GM12878 (cell line): Measurements from ENCODE around the gene CALML5. TPM values are rescaled to one million over a fixed set of nuclear protein-coding genes. Genes with fewer than 3 reads are reported as not detected.

Source experiments
- ATAC-seq: fragments of 200-7000 bp; cut with Tn5 transposase; 3 replicates; pipeline ENCODE4 v1.9.1; 2020; ENCODE audit warnings: mild to moderate bottlenecking, moderate library complexity
- BruUV-seq: library from RNA; stranded (reverse); fragments of 400-500 nt; replicated peaks from 2 replicates; lab custom pipeline; 2021; lab: Mats Ljungman, UMichigan
- CTCF ChIA-PET: fragments of 300-600 bp; sonication (Branson Sonifier 250); formaldehyde crosslinking; extraction: SDS; loops from one replicate; lab custom pipeline; 2021; ENCODE audit warnings: inconsistent platforms; lab: Yijun Ruan, JAX
- POLR2A ChIA-PET: fragments of 350-600 bp; formaldehyde crosslinking; extraction: SDS; loops from one replicate; lab custom pipeline; 2021; ENCODE audit warnings: inconsistent platforms; lab: Charles Lee
- RAD21 ChIA-PET: fragments of 300-600 bp; sonication (Branson Sonifier 250); formaldehyde crosslinking; loops from one replicate; lab custom pipeline; 2023; ENCODE audit warnings: antibody characterized with exemption; ENCODE audit not compliant: unreplicated experiment; lab: Charles Lee
- SMC1A ChIA-PET: fragments of 300-600 bp; sonication (Branson Sonifier 250); formaldehyde crosslinking; loops from one replicate; lab custom pipeline; 2023; ENCODE audit not compliant: unreplicated experiment, uncharacterized antibody; lab: Charles Lee
- DNase-seq: peaks from one replicate; pipeline ENCODE4 v3.0.0-alpha.2; 2011; ENCODE audit warnings: low read depth, low spot score
- FAIRE-seq: peaks from 3 replicates; lab custom pipeline; 2011; peaks lifted over from hg19 to GRCh38; lab: Jason Lieb, UNC
- H2AFZ ChIP-seq: 2 replicates; pipeline ENCODE4 v1.6.0; 2011; ENCODE audit warnings: low read depth, low read length, control low read depth; ENCODE audit not compliant: control insufficient read depth
- H3K27ac ChIP-seq: 2 replicates; pipeline ENCODE4 v1.5.1; 2011; ENCODE audit warnings: control low read depth; ENCODE audit not compliant: control insufficient read depth, insufficient read depth
- H3K27me3 ChIP-seq, 2 experiments: replicated peaks in 1 of 2; 2 replicates each; pipeline versions ENCODE4 v1.6.0 to v1.6.1; 2011; ENCODE audit warnings: low read length in 1 of 2; ENCODE audit not compliant: control insufficient read depth in 2 of 2, insufficient read depth in 2 of 2
- H3K36me3 ChIP-seq, 2 experiments: 2 replicates each; pipeline ENCODE4 v1.5.1; 2011; ENCODE audit warnings: low read length in 1 of 2; ENCODE audit not compliant: control insufficient read depth in 2 of 2, insufficient read depth in 2 of 2
- H3K4me1 ChIP-seq: 2 replicates; pipeline ENCODE4 v1.6.1; 2011; ENCODE audit warnings: mild to moderate bottlenecking, low read length, moderate library complexity, mixed read lengths; ENCODE audit not compliant: control insufficient read depth, insufficient read depth
- H3K4me2 ChIP-seq: 2 replicates; pipeline ENCODE4 v1.6.0; 2011; ENCODE audit warnings: control low read depth; ENCODE audit not compliant: control insufficient read depth, insufficient read depth
- H3K4me3 ChIP-seq: fragments of 200-600 bp; sonication (generic); 2 replicates; pipeline ENCODE4 v1.5.1; 2016
- H3K79me2 ChIP-seq: 2 replicates; pipeline ENCODE4 v1.6.0; 2011; ENCODE audit warnings: low read length; ENCODE audit not compliant: control insufficient read depth, insufficient read depth
- H3K9ac ChIP-seq: 2 replicates; pipeline ENCODE4 v1.8.0; 2011; ENCODE audit warnings: low read length, control low read depth, mixed read lengths; ENCODE audit not compliant: control insufficient read depth, insufficient read depth
- H3K9me3 ChIP-seq: replicated peaks from 3 replicates; pipeline ENCODE4 v1.5.1; 2011; ENCODE audit warnings: mild to moderate bottlenecking, low read length; ENCODE audit not compliant: control insufficient read depth, insufficient read depth
- H4K20me1 ChIP-seq: 2 replicates; pipeline ENCODE4 v1.6.0; 2011; ENCODE audit not compliant: control insufficient read depth, insufficient read depth
- BRCA1 ChIP-seq: IDR thresholded peaks from 2 replicates; pipeline ENCODE4 v1.6.1; 2011; ENCODE audit warnings: low read depth, low read length, improper control_type of control experiment
- CHD1 ChIP-seq: IDR thresholded peaks from 2 replicates; pipeline ENCODE4 v1.6.1; 2012; ENCODE audit warnings: low read depth, low read length, improper control_type of control experiment
- CHD2 ChIP-seq: IDR thresholded peaks from 2 replicates; pipeline ENCODE4 v1.6.1; 2011; ENCODE audit warnings: low read depth, low read length, improper control_type of control experiment, borderline replicate concordance
- ELK1 ChIP-seq: IDR thresholded peaks from 2 replicates; pipeline ENCODE4 v1.6.1; 2012; ENCODE audit warnings: low read depth, low read length, improper control_type of control experiment
- NBN ChIP-seq: fragments of 450-650 bp; IDR thresholded peaks from 2 replicates; pipeline ENCODE4 v1.6.1; 2016
- POLR2AphosphoS2 ChIP-seq: IDR thresholded peaks from 2 replicates; pipeline ENCODE4 v1.6.1; 2011; ENCODE audit warnings: low read depth, mild to moderate bottlenecking, low read length, improper control_type of control experiment, moderate library complexity
- RELB ChIP-seq: fragments of 450-650 bp; IDR thresholded peaks from 2 replicates; pipeline ENCODE4 v1.6.1; 2017; ENCODE audit warnings: low read depth, mild to moderate bottlenecking, moderate library complexity
- TAF1 ChIP-seq: IDR thresholded peaks from 2 replicates; pipeline ENCODE4 v1.6.1; 2011; ENCODE audit warnings: mild to moderate bottlenecking, low read depth, low read length, borderline replicate concordance
- TCF12 ChIP-seq: IDR thresholded peaks from 2 replicates; pipeline ENCODE4 v1.6.1; 2011; ENCODE audit warnings: low read depth, mild to moderate bottlenecking, low read length
- YBX1 ChIP-seq: fragments of 450-650 bp; IDR thresholded peaks from 2 replicates; pipeline ENCODE4 v1.6.1; 2016; ENCODE audit warnings: antibody characterized with exemption
- ZBTB33 ChIP-seq: fragments of 450-650 bp; IDR thresholded peaks from 2 replicates; pipeline ENCODE4 v1.6.1; 2017; ENCODE audit warnings: mild to moderate bottlenecking
- ZBTB4 ChIP-seq: fragments of 450-650 bp; formaldehyde crosslinking; IDR thresholded peaks from 2 replicates; pipeline ENCODE4 v1.4.0; 2022; ENCODE audit warnings: mild to moderate bottlenecking, moderate library complexity
- ZSCAN29 ChIP-seq: fragments of 450-650 bp; IDR thresholded peaks from 2 replicates; pipeline ENCODE4 v1.6.1; 2017; ENCODE audit warnings: mild to moderate bottlenecking, moderate library complexity
- WGBS: methylation state at CpG from one replicate; pipeline ENCODE4 v1.1.6; 2016; ENCODE audit warnings: low lambda C conversion rate; ENCODE audit not compliant: insufficient replicate concordance, insufficient coverage; ENCODE audit errors: missing lambda C conversion rate; 5-methylcytosine and 5-hydroxymethylcytosine counted together
- in situ Hi-C: fragments of 300-500 bp; cut with MboI; formaldehyde crosslinking; loops from 9 replicates; pipeline ENCODE4 v1.14.3; 2018; ENCODE audit warnings: mixed read lengths
- intact Hi-C: fragments of 100-400 bp; cut with micrococcal nuclease; formaldehyde crosslinking; loops from one replicate; pipeline ENCODE4 v1.14.2; 2022; ENCODE audit not compliant: unreplicated experiment
- polyA plus RNA-seq, 11 experiments: library from polyadenylated mRNA; depleted of rRNA in 4 of 11; unstranded in 6 of 11; stranded (reverse) in 5 of 11; fragments of >200 nt; fragmentation: Nextera tagmentation in 4 of 11; fragmentation: Illumina TruSeq in 1 of 11; extraction: Ambion mirVana in 4 of 11; extraction: Trizol in 1 of 11; gene quantifications; 1 replicate in 1 of 11; 2 replicates in 10 of 11; pipeline versions ENCODE4 v1.2.1 to v1.2.3, GENCODE V29; 2011 to 2016; ENCODE audit warnings: inconsistent platforms in 2 of 11, missing spikeins in 2 of 11, low read depth in 1 of 11
- total RNA-seq, 4 experiments: library from RNA; depleted of rRNA in 3 of 4; stranded (reverse); fragments of >200 nt in 3 of 4; fragmentation: Illumina TruSeq in 1 of 4; extraction: Trizol in 1 of 4; gene quantifications; 2 replicates each; pipeline versions ENCODE4 v1.2.1 to v1.2.3, GENCODE V29; 2013 to 2021

The CALML5 gene
- total and polyA plus RNA-seq, 10 of the 15 experiments (the other 5 are each of a cell fraction or from before 2014, with no cell fraction given) = not detected

- no peak for TF ChIP-seq ZBTB33
- TF ChIP-seq BRCA1 = no peak
- TF ChIP-seq CHD2 = no peak
- no peak for TF ChIP-seq RELB
- no peak for TF ChIP-seq ZSCAN29
- TF ChIP-seq TAF1 = no peak
- no peak for TF ChIP-seq NBN
- no peak for TF ChIP-seq CHD1
Observed at GRCh38 chr10:5530412-5530806, 31.0 kb upstream of the CALML5 start (continued).

GRCh38 chr10:5529702-5530411 lies 30.5 kb upstream of the CALML5 start:
- ATAC-seq (no peak), FAIRE-seq (no peak), DNase-seq (no peak)
- ChIA-PET RAD21 (no interaction called here), POLR2A (no interaction called here), CTCF (no interaction called here), SMC1A (no interaction called here)
- no TSS peak for BruUV-seq
- peaks cover 2 to 5% of the 10 kb centered on the region in 2 experiments; a peak in 2 of 4 replicates for H3K27me3 ChIP-seq
- no peaks in the 10 kb centered on the region for H3K79me2 ChIP-seq
- H3K4me2 ChIP-seq = no peak overlapping the region
- H3K4me3 ChIP-seq = no peak overlapping the region
- no peaks in the 10 kb centered on the region for H4K20me1 ChIP-seq
- no peaks in the 10 kb centered on the region for H3K36me3 ChIP-seq
- no peaks in the 10 kb centered on the region for H3K4me1 ChIP-seq
- no peak overlapping the region for H2AFZ ChIP-seq
- H3K9ac ChIP-seq = no peak overlapping the region
- in situ Hi-C loops = no loop called here
- WGBS = 20% methylated on average over 7 of the region's 7 CpGs
- no peaks in the 10 kb centered on the region for H3K9me3 ChIP-seq
- no peak overlapping the region for H3K27ac ChIP-seq
- intact Hi-C loops = no loop called here
- TF ChIP-seq POLR2AphosphoS2 (no peak), TAF1 (no peak), TCF12 (no peak), YBX1 (no peak), ELK1 (no peak), ZBTB4 (CRISPR knock-in tag) (no peak), RELB (no peak)
